Adipose tissue (tissue), 3 donors: ENCODE measurements around the gene USP31. TPM values are rescaled to one million over a fixed set of nuclear protein-coding genes. Genes with fewer than 3 reads are reported as not detected.

Source experiments
- H3K27ac ChIP-seq: one replicate; pipeline ENCODE4 v1.5.1; 2013; ENCODE audit warnings: low read depth, low read length
- WGBS, 3 donors: extraction: QIAGEN DNeasy Blood & Tissue Kit; methylation state at CpG; one replicate each; pipeline ENCODE4 v1.1.7; 2013; 5-methylcytosine and 5-hydroxymethylcytosine counted together
- polyA plus RNA-seq, 3 donors: library from polyadenylated mRNA; stranded (reverse); fragments of 200-250 nt; gene quantifications; one replicate each; pipeline ENCODE4 v1.2.3, GENCODE V29; 2013
- donor health status: healthy with polysubstance abuse.
- donor health status: Bipolar disorder and iron deficiency.
- donor health status: healthy.

Gene USP31, protein sequence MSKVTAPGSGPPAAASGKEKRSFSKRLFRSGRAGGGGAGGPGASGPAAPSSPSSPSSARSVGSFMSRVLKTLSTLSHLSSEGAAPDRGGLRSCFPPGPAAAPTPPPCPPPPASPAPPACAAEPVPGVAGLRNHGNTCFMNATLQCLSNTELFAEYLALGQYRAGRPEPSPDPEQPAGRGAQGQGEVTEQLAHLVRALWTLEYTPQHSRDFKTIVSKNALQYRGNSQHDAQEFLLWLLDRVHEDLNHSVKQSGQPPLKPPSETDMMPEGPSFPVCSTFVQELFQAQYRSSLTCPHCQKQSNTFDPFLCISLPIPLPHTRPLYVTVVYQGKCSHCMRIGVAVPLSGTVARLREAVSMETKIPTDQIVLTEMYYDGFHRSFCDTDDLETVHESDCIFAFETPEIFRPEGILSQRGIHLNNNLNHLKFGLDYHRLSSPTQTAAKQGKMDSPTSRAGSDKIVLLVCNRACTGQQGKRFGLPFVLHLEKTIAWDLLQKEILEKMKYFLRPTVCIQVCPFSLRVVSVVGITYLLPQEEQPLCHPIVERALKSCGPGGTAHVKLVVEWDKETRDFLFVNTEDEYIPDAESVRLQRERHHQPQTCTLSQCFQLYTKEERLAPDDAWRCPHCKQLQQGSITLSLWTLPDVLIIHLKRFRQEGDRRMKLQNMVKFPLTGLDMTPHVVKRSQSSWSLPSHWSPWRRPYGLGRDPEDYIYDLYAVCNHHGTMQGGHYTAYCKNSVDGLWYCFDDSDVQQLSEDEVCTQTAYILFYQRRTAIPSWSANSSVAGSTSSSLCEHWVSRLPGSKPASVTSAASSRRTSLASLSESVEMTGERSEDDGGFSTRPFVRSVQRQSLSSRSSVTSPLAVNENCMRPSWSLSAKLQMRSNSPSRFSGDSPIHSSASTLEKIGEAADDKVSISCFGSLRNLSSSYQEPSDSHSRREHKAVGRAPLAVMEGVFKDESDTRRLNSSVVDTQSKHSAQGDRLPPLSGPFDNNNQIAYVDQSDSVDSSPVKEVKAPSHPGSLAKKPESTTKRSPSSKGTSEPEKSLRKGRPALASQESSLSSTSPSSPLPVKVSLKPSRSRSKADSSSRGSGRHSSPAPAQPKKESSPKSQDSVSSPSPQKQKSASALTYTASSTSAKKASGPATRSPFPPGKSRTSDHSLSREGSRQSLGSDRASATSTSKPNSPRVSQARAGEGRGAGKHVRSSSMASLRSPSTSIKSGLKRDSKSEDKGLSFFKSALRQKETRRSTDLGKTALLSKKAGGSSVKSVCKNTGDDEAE (N-terminal part only)
- 1 to 10 TPM; 1.7 to 3.3 (median 2.7) TPM for polyA plus RNA-seq

DNA sequence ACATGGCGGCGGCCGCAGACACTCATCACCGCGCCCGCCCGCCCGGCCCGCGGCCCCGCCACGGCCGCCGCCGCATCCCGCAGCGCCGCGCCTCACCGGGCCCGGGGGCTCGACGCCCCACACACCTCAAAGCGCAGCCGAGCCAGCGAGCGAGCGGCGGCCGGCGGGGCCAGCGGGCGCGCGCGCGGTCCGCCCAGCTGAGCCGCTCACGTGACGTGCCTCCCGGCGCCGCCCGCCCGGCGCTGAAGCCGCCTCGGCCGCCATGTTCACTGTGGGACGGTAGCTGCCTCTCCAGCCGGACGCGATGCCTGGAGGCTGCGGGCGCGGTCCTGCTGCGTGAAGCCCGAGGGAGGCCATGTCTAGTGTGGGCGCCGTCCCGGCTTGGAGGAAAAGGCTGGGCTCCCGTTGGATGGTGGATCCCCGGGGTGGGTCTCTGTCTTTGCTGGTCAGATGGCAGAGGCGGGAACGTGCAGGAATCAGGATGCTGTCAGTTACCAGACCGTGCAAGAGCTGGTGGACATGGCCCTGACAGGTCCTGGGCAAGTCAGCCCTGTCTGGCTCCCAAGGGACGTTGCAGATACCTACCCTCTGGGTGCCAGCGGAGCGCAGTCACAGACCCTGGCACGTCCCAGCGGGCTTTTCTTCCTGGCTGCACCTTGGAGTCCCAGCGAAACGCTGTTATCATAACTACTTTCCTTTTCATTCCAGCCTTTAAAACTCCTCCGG, at the start of gene USP31:
TSS of gene USP31 (minus strand) at position 186 of the 726 bp plus-strand sequence. CDS start at position 4, 182 bp downstream.
- WGBS, 3 donors, result 1% methylated on average over 54 to 75 of the region's 75 CpGs
- H3K27ac ChIP-seq, result no peak within 1 kb of the TSS

DNA sequence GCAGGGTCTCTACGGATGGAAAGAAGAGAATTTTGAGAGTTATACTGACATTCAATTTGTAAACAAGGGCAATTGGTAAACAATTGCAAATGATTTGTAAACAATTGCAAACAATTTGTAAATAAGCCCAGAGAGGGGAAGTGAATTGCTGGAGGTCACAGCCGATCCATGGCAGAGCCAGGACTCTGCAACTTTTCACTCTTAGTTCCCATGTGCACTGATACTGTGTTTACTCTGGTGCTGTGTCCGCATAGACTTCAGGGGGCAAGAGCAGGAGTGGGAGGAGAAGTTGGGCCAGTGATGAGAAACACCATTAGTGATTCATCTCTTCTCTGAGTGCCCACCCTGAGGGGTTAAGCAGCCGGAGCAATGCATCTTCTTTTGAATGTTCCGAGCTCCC, 47.3 kb upstream of the USP31 start:
- H3K27ac ChIP-seq, result no peak overlapping the region
- WGBS, 3 donors, result 51 to 62% (median 59%) methylated on average over 5 of the region's 5 CpGs

DNA sequence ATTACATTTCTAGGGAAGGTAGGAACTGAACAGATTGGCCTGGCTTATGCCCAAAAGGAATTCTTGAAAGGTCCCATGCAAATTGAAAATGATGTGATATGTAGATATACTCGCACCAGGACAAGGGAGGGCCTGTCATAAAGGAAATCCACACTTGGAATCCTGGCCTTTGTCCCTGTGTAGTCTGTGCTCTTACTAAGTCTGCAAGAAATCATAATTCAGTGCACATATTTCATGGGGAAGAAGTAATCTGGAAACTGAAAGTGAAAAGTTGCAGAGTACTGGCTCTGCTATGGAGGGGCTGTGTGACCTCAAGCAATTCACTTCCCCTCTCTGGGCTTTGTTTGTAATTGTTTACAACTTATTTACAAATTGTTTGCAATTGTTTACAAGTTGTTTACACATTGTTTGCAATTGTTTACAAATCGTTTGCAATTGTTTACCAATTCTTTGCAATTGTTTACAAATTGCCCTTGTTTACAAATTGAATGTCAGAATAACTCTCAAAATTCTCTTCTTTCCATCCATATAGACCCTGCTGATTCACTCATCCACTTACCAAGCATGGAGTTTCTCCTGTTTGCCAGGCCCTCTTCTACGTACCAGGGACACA, 46.2 kb upstream of the USP31 start:
- no peak overlapping the region for H3K27ac ChIP-seq

DNA sequence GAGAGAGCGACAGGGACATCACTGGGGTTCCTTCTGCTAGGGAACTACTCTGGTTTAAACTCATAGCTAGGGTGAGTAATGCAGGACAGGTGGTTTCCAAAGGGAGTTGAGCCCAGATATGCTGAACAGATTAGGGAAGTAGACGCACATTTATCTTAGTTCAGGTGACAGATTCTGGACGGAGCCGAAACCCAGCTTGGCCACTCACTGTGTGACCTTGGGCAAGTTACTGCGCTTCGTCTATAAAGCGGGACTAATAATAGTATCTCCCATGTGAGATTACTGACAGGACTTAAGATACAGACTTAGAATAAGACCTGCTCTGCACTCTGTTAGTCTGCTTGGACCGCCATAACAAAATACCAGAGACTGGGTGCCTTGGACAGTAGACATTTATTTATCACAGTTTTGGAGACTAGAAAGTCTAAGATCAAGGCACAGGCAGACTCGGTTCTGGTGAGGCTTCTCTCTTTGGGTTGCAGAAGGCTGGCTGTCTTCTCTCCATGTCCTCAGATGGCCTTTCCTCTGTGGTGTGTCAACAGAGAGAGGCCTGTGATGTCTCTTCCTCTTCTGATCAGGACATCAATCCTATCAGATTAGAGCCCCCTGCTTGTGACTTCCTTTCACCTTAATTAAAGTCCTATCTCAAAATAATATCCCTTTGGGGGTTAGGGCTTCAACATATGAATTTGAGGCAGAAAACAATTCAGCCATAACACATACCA, 45.4 kb upstream of the USP31 start:
- H3K27ac ChIP-seq, result no peak overlapping the region
- 36 to 66% (median 65%) methylated on average over 9 of the region's 9 CpGs for WGBS, 3 donors

More for the DNA sequence above, 46.2 kb upstream of the USP31 start:
- 49 to 57% (median 55%) methylated on average over 3 of the region's 3 CpGs for WGBS, 3 donors

DNA sequence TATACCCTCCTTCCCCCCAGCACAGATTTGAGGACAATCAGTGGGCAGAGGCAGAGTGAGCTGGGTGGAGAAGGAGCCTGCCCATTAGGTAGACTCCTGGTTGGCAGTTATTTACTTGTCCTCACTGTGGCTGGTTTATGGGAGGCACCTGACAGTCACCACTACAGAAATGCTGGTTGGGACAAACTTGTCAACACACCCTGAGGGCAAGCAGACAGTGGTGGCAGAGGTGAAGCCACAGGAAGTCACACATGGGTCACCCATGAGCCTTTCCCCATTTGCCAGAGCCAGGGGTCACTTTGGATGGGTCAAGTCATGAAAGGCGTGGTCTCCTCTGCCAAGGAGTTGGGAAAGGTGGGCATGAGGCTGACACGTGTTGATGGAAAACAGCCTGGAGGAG, 39.7 kb upstream of the USP31 start:
- 77 to 100% (median 79%) methylated on average over 1 to 2 of the region's 2 CpGs for WGBS, 3 donors
- no peak overlapping the region for H3K27ac ChIP-seq

DNA sequence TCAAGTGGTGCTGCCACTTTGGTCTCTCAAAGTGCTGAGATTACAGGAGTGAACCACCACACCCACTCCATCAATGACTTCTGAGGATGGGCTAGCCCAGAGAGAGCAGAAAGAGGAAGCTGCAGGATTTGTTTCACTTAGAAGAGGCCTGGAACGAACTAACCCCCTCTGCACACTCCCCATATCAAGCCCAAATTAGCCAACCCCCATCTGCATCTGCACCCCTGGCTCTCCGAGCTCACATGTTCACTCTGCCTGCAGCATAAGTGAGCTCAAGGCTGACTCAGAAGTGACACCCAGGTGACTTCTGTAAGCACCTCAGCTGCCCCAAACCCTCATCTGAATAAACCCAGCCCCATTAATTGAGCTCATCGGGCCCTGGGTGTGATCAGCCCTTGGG, 38.1 kb upstream of the USP31 start:
- WGBS, 3 donors, result 50 to 66% (median 58%) methylated on average over 3 of the region's 3 CpGs
- H3K27ac ChIP-seq, result no peak overlapping the region

DNA sequence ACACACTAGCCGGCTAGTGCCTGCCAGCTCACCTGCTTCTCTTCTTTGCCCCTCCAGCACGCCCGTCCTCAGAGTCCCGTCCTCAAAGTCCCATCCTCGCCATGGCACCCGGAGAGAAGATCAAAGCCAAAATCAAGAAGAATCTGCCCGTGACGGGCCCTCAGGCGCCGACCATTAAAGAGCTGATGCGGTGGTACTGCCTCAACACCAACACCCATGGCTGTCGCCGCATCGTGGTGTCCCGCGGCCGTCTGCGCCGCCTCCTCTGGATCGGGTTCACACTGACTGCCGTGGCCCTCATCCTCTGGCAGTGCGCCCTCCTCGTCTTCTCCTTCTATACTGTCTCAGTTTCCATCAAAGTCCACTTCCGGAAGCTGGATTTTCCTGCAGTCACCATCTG, 36.9 kb upstream of the USP31 start:
- 60 to 80% (median 77%) methylated on average over 24 of the region's 24 CpGs for WGBS, 3 donors
- no peak overlapping the region for H3K27ac ChIP-seq

DNA sequence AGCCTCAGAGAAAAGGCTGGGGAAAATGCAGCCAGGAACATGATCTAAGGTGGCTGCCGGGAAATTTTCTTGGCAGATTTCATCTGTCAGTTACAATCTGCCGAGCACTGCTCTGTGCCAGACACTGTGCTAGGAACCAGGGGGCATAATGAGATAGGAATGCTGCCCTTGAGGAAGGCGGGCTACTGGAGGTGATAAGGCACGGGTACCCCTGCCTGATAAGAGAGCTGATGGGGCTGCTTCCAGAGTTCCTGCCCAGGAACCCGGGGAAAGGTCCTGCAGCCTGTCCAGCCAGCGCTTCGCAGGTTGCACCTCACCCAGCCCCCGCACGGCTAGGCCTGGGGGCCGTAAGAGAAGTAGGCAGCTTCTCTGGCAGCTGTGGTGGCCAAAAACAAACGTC, 36.4 kb upstream of the USP31 start:
- H3K27ac ChIP-seq, result no peak overlapping the region
- 17 to 51% (median 50%) methylated on average over 11 of the region's 11 CpGs for WGBS, 3 donors

DNA sequence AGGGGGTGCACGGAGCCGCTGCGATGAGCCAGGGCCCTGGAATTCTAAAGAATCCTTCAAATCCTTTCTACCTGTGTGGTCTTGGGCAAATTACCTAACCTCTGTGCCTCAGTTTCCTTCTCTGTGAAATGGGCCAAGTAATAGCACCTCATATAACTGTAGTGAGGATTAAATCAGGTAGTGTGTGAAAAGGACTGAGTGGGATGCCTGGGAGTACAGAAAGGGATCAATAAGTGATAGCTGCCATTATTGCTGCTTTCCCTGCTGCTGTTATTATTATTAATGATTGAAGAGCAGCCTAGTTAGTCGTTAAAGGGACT, 34.3 kb upstream of the USP31 start:
- 12 to 26% (median 25%) methylated on average over 4 of the region's 4 CpGs for WGBS, 3 donors

DNA sequence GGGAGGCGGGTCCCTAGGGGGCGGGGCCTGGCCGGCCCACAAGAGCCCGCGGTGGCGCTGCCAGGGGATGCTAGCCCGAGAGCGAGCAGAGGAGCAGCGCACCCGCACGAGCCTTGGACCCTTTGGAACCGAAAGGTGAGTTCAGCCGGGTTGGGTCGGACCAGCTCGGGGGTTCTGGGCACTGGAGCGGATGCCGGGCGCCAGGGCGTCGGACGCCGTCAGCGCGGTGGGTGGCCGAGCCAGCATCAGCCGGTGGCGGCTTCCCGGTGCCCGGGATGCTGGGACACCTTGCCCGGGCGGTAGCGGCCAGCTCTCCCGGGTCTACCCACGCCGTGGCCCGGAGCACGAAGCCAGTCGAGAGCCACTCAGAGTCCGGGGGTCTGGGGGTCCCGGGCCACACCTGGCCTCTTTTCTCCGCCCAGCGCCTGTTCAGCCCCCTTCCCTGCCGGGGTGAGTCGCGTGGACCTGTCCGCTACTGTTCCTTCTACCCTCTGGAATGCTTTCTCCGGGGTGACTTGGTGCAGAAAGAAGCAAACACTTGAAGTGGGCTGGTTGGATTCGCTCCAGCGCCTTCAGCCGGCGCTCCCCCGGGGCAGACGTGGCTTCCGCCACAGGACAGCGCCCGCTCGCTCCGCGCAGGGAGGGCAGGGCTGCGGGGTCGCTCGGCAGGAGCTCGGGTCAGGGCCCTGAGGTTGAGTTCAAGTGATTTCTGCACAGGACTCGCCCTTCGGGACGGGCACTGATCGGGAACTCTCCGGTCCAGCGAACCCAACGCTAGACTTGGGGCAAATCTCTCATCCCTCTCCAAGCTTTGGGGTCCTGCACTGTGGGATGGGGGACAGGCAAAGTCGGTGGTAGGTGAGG, 33.7 kb upstream of the USP31 start, which contains the start of gene SCNN1G:
TSS of gene SCNN1G (plus strand) at position 67 of the 864 bp plus-strand sequence. CDS start 3,527 bp downstream, outside the sequence.
- 1 to 3% (median 2%) methylated on average over 65 to 71 of the region's 71 CpGs for WGBS, 3 donors

More for the DNA sequence above, 34.3 kb upstream of the USP31 start:
- no peak overlapping the region for H3K27ac ChIP-seq

DNA sequence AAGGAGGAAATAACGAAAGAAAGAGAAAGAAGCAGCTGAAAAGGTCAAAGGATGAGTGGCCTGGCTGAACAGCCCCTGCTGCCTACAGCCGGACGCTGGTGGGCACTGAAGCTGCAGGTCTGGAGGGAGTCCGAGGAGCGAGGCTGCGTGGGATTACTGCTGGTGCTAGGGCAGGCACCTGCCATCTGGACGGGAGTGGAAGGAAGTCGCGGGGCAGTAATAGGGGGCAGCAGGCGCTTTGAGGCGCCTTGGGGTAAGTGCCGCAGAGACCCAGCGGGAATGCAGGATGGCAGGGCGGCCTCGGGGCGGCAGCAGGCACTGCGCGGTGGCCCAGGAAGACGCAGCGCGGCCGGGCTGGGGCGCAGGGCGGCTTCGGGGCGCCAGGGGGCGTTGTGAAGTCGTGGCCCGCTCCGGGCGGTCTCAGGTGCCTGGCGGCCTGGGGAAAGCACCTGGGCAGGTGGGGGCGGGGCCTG, 33.0 kb upstream of the USP31 start:
- 2 to 5% (median 4%) methylated on average over 26 to 33 of the region's 33 CpGs for WGBS, 3 donors
- no peak overlapping the region for H3K27ac ChIP-seq

More for the DNA sequence above, 33.7 kb upstream of the USP31 start, which contains the start of gene SCNN1G:
- H3K27ac ChIP-seq, result no peak within 1 kb of the TSS

DNA sequence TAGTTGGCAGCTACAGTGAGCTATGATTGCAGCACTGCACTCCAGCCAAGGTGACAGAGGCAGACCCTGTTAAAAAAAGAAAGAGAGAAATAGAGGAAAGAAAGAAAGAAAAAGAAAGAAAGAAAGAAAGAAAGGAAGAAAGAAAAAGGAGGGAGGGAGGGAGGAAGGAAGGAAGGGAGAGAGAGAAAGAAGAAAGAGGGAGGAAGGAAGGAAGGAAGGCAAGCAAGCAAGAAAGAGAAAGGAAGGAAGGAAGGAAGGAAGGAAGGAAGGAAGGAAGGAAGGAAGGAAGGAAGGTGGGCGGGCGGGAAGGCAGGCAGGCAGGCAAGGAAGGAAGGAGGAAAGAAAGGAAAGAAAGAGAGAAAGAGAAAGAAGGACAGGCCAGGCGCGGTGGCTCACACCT, 32.3 kb upstream of the USP31 start:
- WGBS, 3 donors, result 78 to 83% (median 81%) methylated on average over 4 of the region's 4 CpGs
- no peak overlapping the region for H3K27ac ChIP-seq

DNA sequence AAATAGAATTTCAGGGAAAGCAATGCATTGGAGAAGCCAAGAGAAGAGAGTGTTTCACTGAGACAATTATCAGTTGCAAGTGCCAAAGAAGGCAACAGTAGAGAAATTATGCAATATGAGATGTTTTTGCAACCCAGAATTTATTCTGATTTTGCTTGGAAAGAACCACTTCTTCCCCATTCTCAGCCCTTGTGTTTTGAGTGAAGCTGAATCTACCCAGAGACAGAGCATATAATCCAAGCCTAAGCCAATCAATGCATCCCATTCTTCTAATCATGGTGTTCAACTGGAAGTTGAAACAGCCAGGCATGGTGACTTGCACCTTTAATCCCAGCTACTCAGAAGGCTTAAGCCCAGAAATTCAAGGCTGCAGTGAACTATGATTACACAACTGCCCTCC, 26.4 kb upstream of the USP31 start:
- no peak overlapping the region for H3K27ac ChIP-seq

DNA sequence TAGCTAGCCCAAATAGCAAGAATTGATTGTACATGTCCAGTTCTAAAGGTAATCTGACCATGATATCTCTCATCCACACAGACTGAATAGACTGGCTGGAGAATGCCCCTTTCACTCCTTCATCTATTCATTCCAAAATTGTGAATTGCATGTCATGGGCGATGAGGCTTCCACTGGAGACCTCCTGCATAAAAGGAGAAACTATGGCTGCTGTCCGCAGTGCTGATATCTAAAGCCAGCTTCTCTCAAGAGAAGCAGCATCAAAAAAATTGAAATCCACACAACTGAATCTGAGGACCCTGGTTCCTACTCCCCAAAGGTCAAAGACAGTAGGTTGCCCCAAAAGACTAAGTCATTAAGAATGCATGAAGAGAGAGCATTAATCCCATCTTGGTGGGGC, 25.4 kb upstream of the USP31 start:
- no peak overlapping the region for H3K27ac ChIP-seq
- 42 to 45% (median 43%) methylated on average over 2 of the region's 2 CpGs for WGBS, 3 donors

DNA sequence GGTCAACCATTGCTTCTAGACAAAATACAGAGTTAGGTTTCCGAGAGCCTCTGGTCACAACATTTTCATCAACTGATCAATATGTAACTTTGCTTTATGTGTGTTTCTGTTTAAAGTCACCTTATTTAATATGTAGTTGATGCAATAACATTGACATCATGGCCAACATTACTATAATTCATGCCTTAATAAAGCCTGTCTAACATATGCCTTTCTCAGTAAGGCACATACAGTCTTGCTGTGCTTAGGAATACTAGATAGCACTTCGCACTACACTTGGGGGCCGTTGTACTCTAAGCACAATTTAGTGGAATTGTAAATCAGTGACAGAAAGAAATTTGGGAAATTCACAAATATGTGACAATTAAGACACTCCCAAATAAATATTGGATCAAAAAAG, 23.7 kb upstream of the USP31 start:
- 88 to 91% (median 90%) methylated on average over 3 of the region's 3 CpGs for WGBS, 3 donors
- H3K27ac ChIP-seq, result no peak overlapping the region

DNA sequence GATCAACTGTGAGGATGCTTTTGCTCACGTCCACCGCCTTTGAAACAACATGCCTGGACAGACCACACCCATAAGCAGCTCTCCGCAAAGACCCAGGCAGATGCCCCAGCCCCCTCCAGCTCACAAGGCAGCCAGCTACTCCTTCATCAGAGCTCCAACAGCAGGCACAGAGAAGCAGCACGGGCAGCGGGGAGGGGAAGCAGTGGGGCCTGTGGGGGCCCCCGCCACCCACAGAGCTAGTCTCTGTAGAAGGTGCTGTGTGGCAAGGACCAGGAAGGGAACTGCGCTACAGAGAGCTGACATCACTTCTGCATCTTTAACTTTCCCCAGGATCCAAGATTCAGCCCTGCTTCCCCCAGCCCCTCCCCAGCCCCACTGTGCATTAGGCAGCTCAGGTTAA, 23.3 kb upstream of the USP31 start:
- H3K27ac ChIP-seq, result no peak overlapping the region
- WGBS, 3 donors, result 39 to 51% (median 43%) methylated on average over 6 to 7 of the region's 7 CpGs
